Measurements from ENCODE around the gene THAP8. TPM values are rescaled to one million over a fixed set of nuclear protein-coding genes. Genes with fewer than 3 reads are reported as not detected.

THAP8 gene
- 1 to 10 TPM; 6.1 to 7.0 TPM for total RNA-seq

DNA sequence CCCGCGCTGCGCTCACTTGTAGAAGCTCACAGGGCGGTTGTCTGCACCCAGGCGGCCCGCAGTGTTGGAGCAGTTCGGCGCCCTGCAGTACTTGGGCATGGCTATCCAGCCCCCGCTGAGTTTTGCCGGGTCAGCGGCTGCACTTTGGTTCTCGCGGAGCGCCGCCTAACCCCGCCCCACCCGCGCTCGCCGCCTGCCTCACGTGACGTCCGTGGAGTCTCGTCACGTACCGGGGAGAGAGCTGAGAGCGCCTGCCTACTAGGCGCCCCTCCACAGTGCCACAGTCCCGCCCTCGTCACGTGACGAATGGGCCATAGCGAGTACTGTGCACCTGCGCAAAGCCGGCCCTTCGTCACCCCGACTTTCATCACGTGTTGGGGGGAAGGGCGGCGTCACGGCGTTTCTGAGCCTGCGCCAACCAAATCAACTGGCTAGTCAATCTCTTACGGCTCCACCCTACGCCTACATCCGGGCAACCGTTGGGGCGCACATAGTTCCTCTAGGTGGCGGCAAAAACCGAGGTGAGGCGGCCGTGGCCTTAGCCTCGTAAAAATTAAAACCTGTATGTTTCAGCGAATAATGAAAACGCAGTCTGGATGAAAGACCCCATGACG, at the start of gene THAP8:
Gene THAP8, minus strand, starts transcription at position 167 of the 614 bp plus-strand sequence. Its CDS starts 68 bp downstream, at position 99.
- Mint-ChIP-seq H3K4me3 (peak within 1 kb of the TSS; percentile 98), H3K27me3 (no peaks in the 10 kb centered on the region), H3K27ac (peak within 1 kb of the TSS; percentile 97), H3K36me3 (ENCODE audit: low read depth) (peaks cover 24% of the 10 kb centered on the region), H3K9me3 (no peaks in the 10 kb centered on the region), H3K4me1 (peaks cover 46% of the 10 kb centered on the region)
- DNase-seq: peak; percentile 100
- ChIA-PET CTCF (interaction anchor here (0.8 to 1.4 kb wide), 3 partner anchors 10 to 87 kb away, joined by 3 read pairs; no protein-coding TSS in a partner anchor), POLR2A (interaction anchor here (0.8 kb wide), 1 partner anchor 40 kb away, joined by 3 read pairs; the partner anchor contains the start of gene ALKBH6)

GRCh38 chr19:36103040-36103626, 49.0 kb upstream of the THAP8 start:
- Mint-ChIP-seq H3K4me1 (no peaks in the 10 kb centered on the region), H3K9me3 (no peaks in the 10 kb centered on the region), H3K36me3 (ENCODE audit: low read depth) (peaks cover 30% of the 10 kb centered on the region), H3K4me3 (no peak overlapping the region), H3K27me3 (no peaks in the 10 kb centered on the region), H3K27ac (no peak overlapping the region)
- ChIA-PET CTCF (interaction anchor here (1.1 to 1.8 kb wide), 3 partner anchors 12 to 444 kb away, joined by 3 to 9 read pairs (median 3); partner anchors contain the start of genes POLR2I and TBCB), POLR2A (no interaction called here)
- no peak for DNase-seq

DNA sequence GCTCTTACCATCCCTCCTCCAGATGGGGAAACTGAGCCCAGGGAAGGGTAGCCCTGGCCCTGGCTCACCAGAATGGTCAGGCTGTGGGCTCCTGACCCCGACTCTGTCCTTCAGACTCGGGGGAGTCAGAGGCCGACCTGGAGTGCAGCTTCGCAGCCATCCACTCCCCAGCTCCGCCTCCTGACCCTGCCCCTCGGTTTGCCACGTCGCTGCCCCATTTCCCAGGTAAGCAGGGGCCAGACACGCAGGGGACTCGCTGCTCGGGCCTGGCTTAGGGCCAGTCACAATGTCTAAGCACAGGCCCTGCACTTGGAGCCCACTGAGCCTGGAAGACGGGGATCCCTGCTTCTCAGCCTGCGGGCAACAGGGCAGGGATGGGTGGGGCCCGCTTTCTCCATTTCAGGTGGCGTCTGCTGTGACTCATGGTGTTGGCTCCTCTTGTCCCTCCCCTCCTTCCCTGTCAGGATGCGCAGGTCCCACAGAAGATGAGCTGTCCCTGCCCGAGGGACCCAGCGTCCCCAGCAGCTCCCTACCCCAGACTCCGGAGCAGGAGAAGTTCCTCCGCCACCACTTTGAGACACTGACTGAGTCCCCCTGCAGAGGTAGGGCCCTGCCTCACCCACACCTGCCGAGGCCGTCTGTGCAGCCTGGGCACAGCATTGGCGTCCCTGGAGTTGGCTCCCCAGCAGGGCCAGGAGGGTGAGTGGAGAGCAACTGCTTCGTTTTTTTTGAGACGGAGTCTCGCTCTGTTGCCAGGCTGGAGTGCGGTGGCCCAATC, 47.7 kb upstream of the THAP8 start:
- no peaks in the 10 kb centered on the region for H3K9me3 Mint-ChIP-seq

GRCh38 chr19:36100476-36100875, 46.4 kb upstream of the THAP8 start:
- H3K4me1 Mint-ChIP-seq: no peaks in the 10 kb centered on the region
- peaks cover 29% of the 10 kb centered on the region for H3K36me3 Mint-ChIP-seq (ENCODE audit: low read depth)
- peak overlapping the region; percentile 36 for H3K27ac Mint-ChIP-seq
- CTCF ChIA-PET: interaction anchor here (2.6 kb wide), 1 partner anchor 39 kb away, joined by 7 read pairs; no protein-coding TSS in a partner anchor
- H3K4me3 Mint-ChIP-seq: no peak overlapping the region
- DNase-seq: no peak
- POLR2A ChIA-PET: no interaction called here
- H3K9me3 Mint-ChIP-seq: no peaks in the 10 kb centered on the region
- no peaks in the 10 kb centered on the region for H3K27me3 Mint-ChIP-seq

More for the DNA sequence above, 47.7 kb upstream of the THAP8 start:
- ChIA-PET POLR2A (no interaction called here), CTCF (interaction anchor here (2.6 kb wide), 1 partner anchor 41 kb away, joined by 7 read pairs; no protein-coding TSS in a partner anchor)
- no peaks in the 10 kb centered on the region for H3K4me1 Mint-ChIP-seq
- no peak overlapping the region for H3K4me3 Mint-ChIP-seq
- no peak for DNase-seq
- H3K27ac Mint-ChIP-seq: no peak overlapping the region
- H3K36me3 Mint-ChIP-seq (ENCODE audit: low read depth): peaks cover 34% of the 10 kb centered on the region
- H3K27me3 Mint-ChIP-seq: no peaks in the 10 kb centered on the region

DNA sequence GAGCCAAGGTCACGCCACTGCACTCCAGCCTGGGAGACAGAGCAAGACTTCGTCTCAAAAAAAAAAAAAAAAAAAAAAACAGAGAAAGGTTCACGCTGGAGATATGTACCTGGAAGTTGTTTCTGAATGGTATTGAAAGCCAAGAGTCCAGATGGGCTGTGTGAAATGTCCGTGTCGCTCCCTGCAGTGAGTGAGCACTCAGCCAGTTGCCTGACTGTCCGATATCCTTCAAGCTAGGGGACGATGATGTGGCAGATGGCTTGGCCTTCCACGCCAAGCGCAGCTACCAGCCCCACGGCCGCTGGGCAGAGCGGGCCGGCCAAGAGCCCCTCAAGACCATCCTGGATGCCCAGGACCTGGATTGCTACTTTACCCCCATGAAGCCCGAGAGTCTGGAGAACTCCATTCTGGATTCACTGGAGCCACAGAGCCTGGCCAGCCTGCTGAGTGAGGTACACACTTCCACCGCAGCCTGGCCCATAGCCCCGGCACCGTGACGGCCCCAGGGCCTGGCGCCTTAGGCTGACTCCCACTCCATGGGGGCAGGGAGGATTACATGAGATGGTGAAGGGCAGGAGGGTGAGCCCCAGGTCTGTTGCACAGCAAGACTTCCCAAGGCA, 45.2 kb upstream of the THAP8 start:
- H3K27ac Mint-ChIP-seq: peak overlapping the region; percentile 50
- no peaks in the 10 kb centered on the region for H3K9me3 Mint-ChIP-seq
- peaks cover 35% of the 10 kb centered on the region for H3K36me3 Mint-ChIP-seq (ENCODE audit: low read depth)
- DNase-seq: no peak
- CTCF ChIA-PET: interaction anchor here (0.6 to 2.6 kb wide), 3 partner anchors 29 to 64 kb away, joined by 3 to 7 read pairs (median 3); no protein-coding TSS in a partner anchor
- POLR2A ChIA-PET: no interaction called here
- H3K4me1 Mint-ChIP-seq: no peaks in the 10 kb centered on the region
- H3K27me3 Mint-ChIP-seq: no peaks in the 10 kb centered on the region
- H3K4me3 Mint-ChIP-seq: no peak overlapping the region

GRCh38 chr19:36097036-36097435, 43.0 kb upstream of the THAP8 start:
- H3K9me3 Mint-ChIP-seq: no peaks in the 10 kb centered on the region
- H3K36me3 Mint-ChIP-seq (ENCODE audit: low read depth): peaks cover 33% of the 10 kb centered on the region
- POLR2A ChIA-PET: no interaction called here
- H3K27me3 Mint-ChIP-seq: no peaks in the 10 kb centered on the region
- CTCF ChIA-PET: no interaction called here
- H3K4me1 Mint-ChIP-seq: peaks cover 10% of the 10 kb centered on the region
- no peak overlapping the region for H3K27ac Mint-ChIP-seq
- H3K4me3 Mint-ChIP-seq: no peak overlapping the region
- DNase-seq: no peak

GRCh38 chr19:36093687-36094086, 39.6 kb upstream of the THAP8 start:
- ChIA-PET POLR2A (no interaction called here), CTCF (no interaction called here)
- H3K9me3 Mint-ChIP-seq: no peaks in the 10 kb centered on the region
- H3K4me3 Mint-ChIP-seq: no peak overlapping the region
- DNase-seq: no peak
- peaks cover 10% of the 10 kb centered on the region for H3K4me1 Mint-ChIP-seq
- H3K27ac Mint-ChIP-seq: no peak overlapping the region
- H3K27me3 Mint-ChIP-seq: no peaks in the 10 kb centered on the region
- peaks cover 47% of the 10 kb centered on the region for H3K36me3 Mint-ChIP-seq (ENCODE audit: low read depth)

GRCh38 chr19:36093146-36093662, 39.1 kb upstream of the THAP8 start:
- Mint-ChIP-seq H3K9me3 (no peaks in the 10 kb centered on the region), H3K27me3 (no peaks in the 10 kb centered on the region), H3K36me3 (ENCODE audit: low read depth) (peaks cover 46% of the 10 kb centered on the region), H3K4me1 (peaks cover 10% of the 10 kb centered on the region), H3K4me3 (no peak overlapping the region), H3K27ac (no peak overlapping the region)
- POLR2A ChIA-PET: no interaction called here
- CTCF ChIA-PET: no interaction called here
- DNase-seq: no peak

DNA sequence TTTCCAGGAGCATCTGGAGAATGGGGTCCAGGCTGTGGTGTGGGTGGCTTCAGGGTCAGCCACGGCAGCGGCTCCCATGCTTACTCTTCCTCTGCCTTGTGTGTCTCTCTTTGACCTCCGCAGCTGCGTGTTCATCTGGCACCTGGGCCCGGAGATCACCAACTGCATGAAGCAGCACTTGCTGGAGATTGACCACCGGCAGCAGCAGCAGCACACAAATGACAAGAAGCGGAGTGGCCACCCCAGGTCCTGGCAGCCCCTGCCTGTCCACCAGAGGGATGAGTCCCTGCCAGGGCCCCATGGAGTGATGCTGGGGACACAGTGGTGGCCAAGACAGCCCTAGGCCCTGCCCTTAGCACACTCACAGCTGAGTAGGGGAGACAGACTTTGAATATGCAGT, 38.5 kb upstream of the THAP8 start:
- Mint-ChIP-seq H3K27ac (peak overlapping the region; percentile 54), H3K4me1 (peaks cover 10% of the 10 kb centered on the region), H3K27me3 (no peaks in the 10 kb centered on the region), H3K9me3 (no peaks in the 10 kb centered on the region), H3K4me3 (no peak overlapping the region), H3K36me3 (ENCODE audit: low read depth) (peaks cover 46% of the 10 kb centered on the region)
- ChIA-PET CTCF (no interaction called here), POLR2A (no interaction called here)
- no peak for DNase-seq

GRCh38 chr19:36090910-36091695, 37.0 kb upstream of the THAP8 start:
- no peaks in the 10 kb centered on the region for H3K9me3 Mint-ChIP-seq
- H3K4me1 Mint-ChIP-seq: peaks cover 10% of the 10 kb centered on the region
- CTCF ChIA-PET: interaction anchor here (0.8 kb wide), 1 partner anchor 24 kb away, joined by 3 read pairs; no protein-coding TSS in a partner anchor
- H3K27me3 Mint-ChIP-seq: no peaks in the 10 kb centered on the region
- H3K4me3 Mint-ChIP-seq: no peak overlapping the region
- POLR2A ChIA-PET: no interaction called here
- H3K27ac Mint-ChIP-seq: no peak overlapping the region
- peaks cover 46% of the 10 kb centered on the region for H3K36me3 Mint-ChIP-seq (ENCODE audit: low read depth)
- no peak for DNase-seq

DNA sequence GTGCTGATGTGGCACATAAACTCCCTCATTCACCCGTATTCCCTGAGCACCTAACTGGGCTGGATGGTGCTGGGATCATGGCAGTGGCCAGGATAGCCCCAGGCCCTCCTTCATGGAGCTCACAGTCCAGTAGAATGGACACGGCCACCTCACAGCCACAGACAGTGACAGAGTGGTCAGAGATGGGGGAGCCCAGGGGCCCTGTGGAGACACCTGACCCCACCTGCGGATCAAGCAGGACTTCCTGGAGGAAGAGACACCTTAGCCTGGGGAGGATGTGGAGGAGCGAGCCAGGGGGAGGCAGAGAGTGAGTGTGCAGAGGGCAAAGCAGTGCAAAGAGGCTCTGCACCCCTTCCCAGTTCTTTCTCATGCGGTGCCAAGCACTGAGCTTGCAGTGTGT, 35.8 kb upstream of the THAP8 start:
- H3K27ac Mint-ChIP-seq: no peak overlapping the region
- no peaks in the 10 kb centered on the region for H3K9me3 Mint-ChIP-seq
- peaks cover 10% of the 10 kb centered on the region for H3K4me1 Mint-ChIP-seq
- peaks cover 50% of the 10 kb centered on the region for H3K36me3 Mint-ChIP-seq (ENCODE audit: low read depth)
- CTCF ChIA-PET: interaction anchor here (0.8 kb wide), 1 partner anchor 54 kb away, joined by 7 read pairs; no protein-coding TSS in a partner anchor
- H3K27me3 Mint-ChIP-seq: no peaks in the 10 kb centered on the region
- POLR2A ChIA-PET: no interaction called here
- DNase-seq: no peak
- no peak overlapping the region for H3K4me3 Mint-ChIP-seq

DNA sequence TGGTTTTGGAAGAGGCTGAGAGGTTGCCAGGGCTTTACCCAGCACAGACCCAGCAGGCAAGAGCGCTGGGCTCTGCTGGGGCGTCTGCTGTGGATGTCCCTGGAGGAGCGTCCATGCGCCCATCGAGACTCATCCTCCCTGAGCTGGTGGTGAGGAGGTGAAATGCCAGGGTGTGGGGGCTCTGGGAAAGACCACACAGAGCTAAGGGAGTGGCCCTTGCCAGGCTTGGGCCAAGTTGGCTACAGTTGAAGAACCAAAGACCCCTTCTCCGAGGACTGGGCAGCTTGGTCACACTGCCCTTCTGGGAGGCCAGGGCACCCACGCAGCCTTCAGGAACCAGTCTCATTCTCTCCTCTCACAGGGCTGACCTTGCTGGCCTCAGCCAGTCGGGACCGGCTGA, 32.2 kb upstream of the THAP8 start:
- no peak for DNase-seq
- Mint-ChIP-seq H3K4me1 (no peaks in the 10 kb centered on the region), H3K36me3 (ENCODE audit: low read depth) (peaks cover 63% of the 10 kb centered on the region)

More for the DNA sequence above, 32.2 kb upstream of the THAP8 start:
- H3K27ac Mint-ChIP-seq: no peak overlapping the region
- CTCF ChIA-PET: no interaction called here
- no peak overlapping the region for H3K4me3 Mint-ChIP-seq
- POLR2A ChIA-PET: no interaction called here
- no peaks in the 10 kb centered on the region for H3K27me3 Mint-ChIP-seq
- H3K9me3 Mint-ChIP-seq: no peaks in the 10 kb centered on the region
